GM12878 (cell line): ENCODE results near the gene ZNF234. TPM values are rescaled to one million over a fixed set of nuclear protein-coding genes. Genes with fewer than 3 reads are reported as not detected.

ENCODE experiments used
- ATAC-seq: fragments of 200-7000 bp; cut with Tn5 transposase; 3 replicates; pipeline ENCODE4 v1.9.1; 2020; ENCODE audit warnings: mild to moderate bottlenecking, moderate library complexity
- BruUV-seq: library from RNA; stranded (reverse); fragments of 400-500 nt; replicated peaks from 2 replicates; lab custom pipeline; 2021; lab: Mats Ljungman, UMichigan
- CTCF ChIA-PET: fragments of 300-600 bp; sonication (Branson Sonifier 250); formaldehyde crosslinking; extraction: SDS; loops from one replicate; lab custom pipeline; 2021; ENCODE audit warnings: inconsistent platforms; lab: Yijun Ruan, JAX
- POLR2A ChIA-PET: fragments of 350-600 bp; formaldehyde crosslinking; extraction: SDS; loops from one replicate; lab custom pipeline; 2021; ENCODE audit warnings: inconsistent platforms; lab: Charles Lee
- RAD21 ChIA-PET: fragments of 300-600 bp; sonication (Branson Sonifier 250); formaldehyde crosslinking; loops from one replicate; lab custom pipeline; 2023; ENCODE audit warnings: antibody characterized with exemption; ENCODE audit not compliant: unreplicated experiment; lab: Charles Lee
- SMC1A ChIA-PET: fragments of 300-600 bp; sonication (Branson Sonifier 250); formaldehyde crosslinking; loops from one replicate; lab custom pipeline; 2023; ENCODE audit not compliant: unreplicated experiment, uncharacterized antibody; lab: Charles Lee
- DNase-seq: peaks from one replicate; pipeline ENCODE4 v3.0.0-alpha.2; 2011; ENCODE audit warnings: low read depth, low spot score
- FAIRE-seq: peaks from 3 replicates; lab custom pipeline; 2011; peaks lifted over from hg19 to GRCh38; lab: Jason Lieb, UNC
- H2AFZ ChIP-seq: 2 replicates; pipeline ENCODE4 v1.6.0; 2011; ENCODE audit warnings: low read depth, low read length, control low read depth; ENCODE audit not compliant: control insufficient read depth
- H3K27ac ChIP-seq: 2 replicates; pipeline ENCODE4 v1.5.1; 2011; ENCODE audit warnings: control low read depth; ENCODE audit not compliant: control insufficient read depth, insufficient read depth
- H3K27me3 ChIP-seq, 2 experiments: replicated peaks in 1 of 2; 2 replicates each; pipeline versions ENCODE4 v1.6.0 to v1.6.1; 2011; ENCODE audit warnings: low read length in 1 of 2; ENCODE audit not compliant: control insufficient read depth in 2 of 2, insufficient read depth in 2 of 2
- H3K36me3 ChIP-seq, 2 experiments: 2 replicates each; pipeline ENCODE4 v1.5.1; 2011; ENCODE audit warnings: low read length in 1 of 2; ENCODE audit not compliant: control insufficient read depth in 2 of 2, insufficient read depth in 2 of 2
- H3K4me1 ChIP-seq: 2 replicates; pipeline ENCODE4 v1.6.1; 2011; ENCODE audit warnings: mild to moderate bottlenecking, low read length, moderate library complexity, mixed read lengths; ENCODE audit not compliant: control insufficient read depth, insufficient read depth
- H3K4me2 ChIP-seq: 2 replicates; pipeline ENCODE4 v1.6.0; 2011; ENCODE audit warnings: control low read depth; ENCODE audit not compliant: control insufficient read depth, insufficient read depth
- H3K4me3 ChIP-seq: fragments of 200-600 bp; sonication (generic); 2 replicates; pipeline ENCODE4 v1.5.1; 2016
- H3K79me2 ChIP-seq: 2 replicates; pipeline ENCODE4 v1.6.0; 2011; ENCODE audit warnings: low read length; ENCODE audit not compliant: control insufficient read depth, insufficient read depth
- H3K9ac ChIP-seq: 2 replicates; pipeline ENCODE4 v1.8.0; 2011; ENCODE audit warnings: low read length, control low read depth, mixed read lengths; ENCODE audit not compliant: control insufficient read depth, insufficient read depth
- H3K9me3 ChIP-seq: replicated peaks from 3 replicates; pipeline ENCODE4 v1.5.1; 2011; ENCODE audit warnings: mild to moderate bottlenecking, low read length; ENCODE audit not compliant: control insufficient read depth, insufficient read depth
- H4K20me1 ChIP-seq: 2 replicates; pipeline ENCODE4 v1.6.0; 2011; ENCODE audit not compliant: control insufficient read depth, insufficient read depth
- CBFB ChIP-seq: IDR thresholded peaks from 2 replicates; pipeline ENCODE4 v1.6.1; 2016; ENCODE audit warnings: antibody characterized with exemption, low read depth
- CREB1 ChIP-seq: IDR thresholded peaks from 2 replicates; pipeline ENCODE4 v1.6.1; 2012; ENCODE audit warnings: low read depth, mild to moderate bottlenecking, inconsistent platforms
- DPF2 ChIP-seq: fragments of 450-650 bp; IDR thresholded peaks from 2 replicates; pipeline ENCODE4 v1.6.1; 2017; ENCODE audit warnings: mild to moderate bottlenecking
- E4F1 ChIP-seq: fragments of 450-650 bp; IDR thresholded peaks from 2 replicates; pipeline ENCODE4 v1.6.1; 2018; ENCODE audit warnings: borderline replicate concordance, mild to moderate bottlenecking; ENCODE audit not compliant: partially characterized antibody
- ETV6 ChIP-seq, 2 experiments: fragments of 450-650 bp in 1 of 2; IDR thresholded peaks in 1 of 2; conservative IDR thresholded peaks in 1 of 2; 2 replicates each; pipeline ENCODE4 v1.6.1; 2014; ENCODE audit warnings: antibody characterized with exemption in 1 of 2, borderline replicate concordance in 1 of 2, low read depth in 1 of 2, mild to moderate bottlenecking in 1 of 2, moderate library complexity in 1 of 2
- KLF5 ChIP-seq: fragments of 450-650 bp; IDR thresholded peaks from 2 replicates; pipeline ENCODE4 v1.6.1; 2014; ENCODE audit warnings: mild to moderate bottlenecking; ENCODE audit not compliant: partially characterized antibody
- NRF1 ChIP-seq: conservative IDR thresholded peaks from 2 replicates; pipeline ENCODE4 v1.6.1; 2011; ENCODE audit warnings: mild to moderate bottlenecking, low read depth, low read length, improper control_type of control experiment
- RUNX3 ChIP-seq: IDR thresholded peaks from 2 replicates; pipeline ENCODE4 v1.6.1; 2012; ENCODE audit warnings: low read length, inconsistent platforms
- SREBF1 ChIP-seq: IDR thresholded peaks from 2 replicates; pipeline ENCODE4 v1.6.1; 2012; ENCODE audit warnings: mild to moderate bottlenecking, low read length
- SRF ChIP-seq, 2 experiments: IDR thresholded peaks; 2 replicates each; pipeline ENCODE4 v1.6.1; 2011; ENCODE audit warnings: low read depth in 2 of 2, low read length in 2 of 2, mild to moderate bottlenecking in 1 of 2, moderate library complexity in 1 of 2
- STAT1 ChIP-seq: fragments of 450-650 bp; conservative IDR thresholded peaks from 2 replicates; pipeline ENCODE4 v1.6.1; 2014; ENCODE audit warnings: antibody characterized with exemption, mild to moderate bottlenecking
- TBL1XR1 ChIP-seq: IDR thresholded peaks from 2 replicates; pipeline ENCODE4 v1.6.1; 2012; ENCODE audit warnings: low read depth, low read length, improper control_type of control experiment
- YY1 ChIP-seq: IDR thresholded peaks from 2 replicates; pipeline ENCODE4 v1.6.1; 2011; ENCODE audit warnings: low read depth, mild to moderate bottlenecking, low read length
- ZNF207 ChIP-seq: fragments of 450-650 bp; IDR thresholded peaks from 2 replicates; pipeline ENCODE4 v1.6.1; 2014; ENCODE audit warnings: antibody characterized with exemption, mild to moderate bottlenecking, borderline replicate concordance
- ZNF622 ChIP-seq: fragments of 450-650 bp; IDR thresholded peaks from 2 replicates; pipeline ENCODE4 v1.6.1; 2017; ENCODE audit warnings: mild to moderate bottlenecking, inconsistent platforms
- WGBS: methylation state at CpG from one replicate; pipeline ENCODE4 v1.1.6; 2016; ENCODE audit warnings: low lambda C conversion rate; ENCODE audit not compliant: insufficient replicate concordance, insufficient coverage; ENCODE audit errors: missing lambda C conversion rate; 5-methylcytosine and 5-hydroxymethylcytosine counted together
- in situ Hi-C: fragments of 300-500 bp; cut with MboI; formaldehyde crosslinking; loops from 9 replicates; pipeline ENCODE4 v1.14.3; 2018; ENCODE audit warnings: mixed read lengths
- intact Hi-C: fragments of 100-400 bp; cut with micrococcal nuclease; formaldehyde crosslinking; loops from one replicate; pipeline ENCODE4 v1.14.2; 2022; ENCODE audit not compliant: unreplicated experiment
- polyA plus RNA-seq, 11 experiments: library from polyadenylated mRNA; depleted of rRNA in 4 of 11; unstranded in 6 of 11; stranded (reverse) in 5 of 11; fragments of >200 nt; fragmentation: Nextera tagmentation in 4 of 11; fragmentation: Illumina TruSeq in 1 of 11; extraction: Ambion mirVana in 4 of 11; extraction: Trizol in 1 of 11; gene quantifications; 1 replicate in 1 of 11; 2 replicates in 10 of 11; pipeline versions ENCODE4 v1.2.1 to v1.2.3, GENCODE V29; 2011 to 2016; ENCODE audit warnings: inconsistent platforms in 2 of 11, missing spikeins in 2 of 11, low read depth in 1 of 11
- total RNA-seq, 4 experiments: library from RNA; depleted of rRNA in 3 of 4; stranded (reverse); fragments of >200 nt in 3 of 4; fragmentation: Illumina TruSeq in 1 of 4; extraction: Trizol in 1 of 4; gene quantifications; 2 replicates each; pipeline versions ENCODE4 v1.2.1 to v1.2.3, GENCODE V29; 2013 to 2021
- TF ChIP-seq, protein P1 (sequence below): fragments of 450-650 bp; IDR thresholded peaks from 2 replicates; pipeline ENCODE4 v1.6.1; 2018; ENCODE audit warnings: mild to moderate bottlenecking, low read depth, moderate library complexity; ENCODE audit not compliant: partially characterized antibody
- TF ChIP-seq, protein P2 (sequence below): fragments of 450-650 bp; IDR thresholded peaks from 2 replicates; pipeline ENCODE4 v1.6.1; 2014; ENCODE audit warnings: mild to moderate bottlenecking

ZNF234 gene
- total and polyA plus RNA-seq, 10 of the 15 experiments (the other 5 are each of a cell fraction or from before 2014, with no cell fraction given): 2.7 to 10.5 (median 5.2) TPM

DNA sequence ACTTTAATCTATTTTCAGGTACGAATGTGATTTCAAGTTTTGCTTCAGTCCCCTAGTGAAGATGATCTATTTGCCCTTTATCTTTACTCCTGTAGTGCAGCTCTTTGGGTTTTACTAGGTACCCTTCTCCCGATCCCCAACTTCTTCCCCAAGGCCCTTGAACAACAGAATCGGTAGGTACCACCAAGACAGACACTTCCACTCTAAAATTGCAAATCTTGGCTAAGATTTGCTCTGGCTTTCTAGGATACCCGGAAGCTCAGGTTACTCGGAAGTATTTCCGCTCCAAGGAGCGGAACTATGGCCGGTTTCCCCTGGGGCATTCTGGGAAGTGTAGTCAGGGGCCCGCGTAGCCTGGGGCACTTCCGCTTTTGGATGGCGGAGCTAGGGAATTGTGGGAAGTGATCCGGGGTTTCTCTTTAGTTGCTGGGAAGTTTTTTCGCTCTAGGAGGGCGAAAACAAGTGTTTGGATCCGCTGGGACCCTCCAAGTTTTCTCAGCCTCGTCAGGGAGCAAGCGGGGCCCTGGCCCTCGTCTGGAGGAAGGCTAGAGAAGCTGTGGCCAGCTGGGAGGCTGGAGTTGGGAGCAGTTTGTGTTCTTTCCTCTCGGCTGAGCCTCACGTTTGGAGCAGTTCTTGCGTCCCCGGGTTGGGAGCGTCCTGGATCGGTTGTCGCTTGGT, 65.9 kb downstream of the ZNF234 start:
- H3K79me2 ChIP-seq: no peaks in the 10 kb centered on the region
- in situ Hi-C loops (no loop called here), intact Hi-C loops (loop anchor here (1.0 kb wide), 1 partner anchor 41 kb away; no protein-coding TSS in a partner anchor)
- H3K36me3 ChIP-seq: no peaks in the 10 kb centered on the region
- H3K9me3 ChIP-seq: peaks cover 4% of the 10 kb centered on the region
- ChIA-PET POLR2A (interaction anchor here (0.7 to 1.6 kb wide), 5 partner anchors 9 to 113 kb away, joined by 3 to 17 read pairs (median 4); partner anchors contain the start of genes ZNF226 and ZNF233), SMC1A (interaction anchor here (0.8 to 2.4 kb wide), 8 partner anchors 9 to 290 kb away, joined by 3 to 12 read pairs (median 4); partner anchors contain the start of genes ZNF221 and ZNF226), CTCF (interaction anchor here (0.6 to 1.7 kb wide), 4 partner anchors 11 to 612 kb away, joined by 3 to 6 read pairs (median 6); partner anchors contain the start of gene ZNF226), RAD21 (interaction anchor here (0.8 to 1.8 kb wide), 3 partner anchors 42 to 112 kb away, joined by 3 to 6 read pairs (median 4); partner anchors contain the start of genes ZNF226 and ZNF235)
- H3K27ac ChIP-seq: peak overlapping the region; percentile 59
- H4K20me1 ChIP-seq: no peaks in the 10 kb centered on the region
- DNase-seq (peak; percentile 66), ATAC-seq (peak; percentile 97), FAIRE-seq (peak; percentile 94)
- peak overlapping the region; percentile 76 for H3K9ac ChIP-seq
- H3K4me3 ChIP-seq: peak overlapping the region; percentile 77
- WGBS: under 1% methylated on average over 26 of the region's 26 CpGs
- no peaks in the 10 kb centered on the region for H3K4me1 ChIP-seq
- peak overlapping the region; percentile 46 for H3K4me2 ChIP-seq
- no TSS peak for BruUV-seq
- H3K27me3 ChIP-seq: no peaks in the 10 kb centered on the region
- H2AFZ ChIP-seq: peak overlapping the region; percentile 85
- TF ChIP-seq YY1 (peak; percentile 95), ZNF622 (no peak), ZNF207 (peak; percentile 80; the same call in 1 of the 2 replicates), SRF (IDR thresholded peaks at IDR 0.05; ENCODE audit: low read depth in 2 of 2, low read length in 2 of 2) (0 out of 4 replicates have a peak, but pooled peaks of 1 of the 2 experiments have one; percentile 26), DPF2 (no peak), CREB1 (0 out of 2 replicates have a peak, but pooled peaks have one; percentile 67), ETV6 (conservative IDR thresholded peaks at IDR 0.05 in 1 of 2, IDR thresholded peaks at IDR 0.05 in 1 of 2; ENCODE audit: borderline replicate concordance in 1 of 2, low read depth in 1 of 2) (peak; percentile 42 to 96; a peak in 3 of 4 replicates), SREBF1 (peak; percentile 60; the same call in 1 of the 2 replicates), RUNX3 (peak; percentile 56), STAT1 (0 out of 2 replicates have a peak, but pooled peaks have one; percentile 25), TBL1XR1 (peak; percentile 71; the same call in 1 of the 2 replicates), NRF1 (no peak), E4F1 (peak; percentile 79), KLF5 (peak; percentile 87), CBFB (0 out of 2 replicates have a peak, but pooled peaks have one; percentile 32)
- TF ChIP-seq, protein P1, sequence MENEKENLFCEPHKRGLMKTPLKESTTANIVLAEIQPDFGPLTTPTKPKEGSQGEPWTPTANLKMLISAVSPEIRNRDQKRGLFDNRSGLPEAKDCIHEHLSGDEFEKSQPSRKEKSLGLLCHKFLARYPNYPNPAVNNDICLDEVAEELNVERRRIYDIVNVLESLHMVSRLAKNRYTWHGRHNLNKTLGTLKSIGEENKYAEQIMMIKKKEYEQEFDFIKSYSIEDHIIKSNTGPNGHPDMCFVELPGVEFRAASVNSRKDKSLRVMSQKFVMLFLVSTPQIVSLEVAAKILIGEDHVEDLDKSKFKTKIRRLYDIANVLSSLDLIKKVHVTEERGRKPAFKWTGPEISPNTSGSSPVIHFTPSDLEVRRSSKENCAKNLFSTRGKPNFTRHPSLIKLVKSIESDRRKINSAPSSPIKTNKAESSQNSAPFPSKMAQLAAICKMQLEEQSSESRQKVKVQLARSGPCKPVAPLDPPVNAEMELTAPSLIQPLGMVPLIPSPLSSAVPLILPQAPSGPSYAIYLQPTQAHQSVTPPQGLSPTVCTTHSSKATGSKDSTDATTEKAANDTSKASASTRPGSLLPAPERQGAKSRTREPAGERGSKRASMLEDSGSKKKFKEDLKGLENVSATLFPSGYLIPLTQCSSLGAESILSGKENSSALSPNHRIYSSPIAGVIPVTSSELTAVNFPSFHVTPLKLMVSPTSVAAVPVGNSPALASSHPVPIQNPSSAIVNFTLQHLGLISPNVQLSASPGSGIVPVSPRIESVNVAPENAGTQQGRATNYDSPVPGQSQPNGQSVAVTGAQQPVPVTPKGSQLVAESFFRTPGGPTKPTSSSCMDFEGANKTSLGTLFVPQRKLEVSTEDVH: peak; percentile 88
- TF ChIP-seq, protein P2, sequence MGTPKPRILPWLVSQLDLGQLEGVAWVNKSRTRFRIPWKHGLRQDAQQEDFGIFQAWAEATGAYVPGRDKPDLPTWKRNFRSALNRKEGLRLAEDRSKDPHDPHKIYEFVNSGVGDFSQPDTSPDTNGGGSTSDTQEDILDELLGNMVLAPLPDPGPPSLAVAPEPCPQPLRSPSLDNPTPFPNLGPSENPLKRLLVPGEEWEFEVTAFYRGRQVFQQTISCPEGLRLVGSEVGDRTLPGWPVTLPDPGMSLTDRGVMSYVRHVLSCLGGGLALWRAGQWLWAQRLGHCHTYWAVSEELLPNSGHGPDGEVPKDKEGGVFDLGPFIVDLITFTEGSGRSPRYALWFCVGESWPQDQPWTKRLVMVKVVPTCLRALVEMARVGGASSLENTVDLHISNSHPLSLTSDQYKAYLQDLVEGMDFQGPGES: no peak
